Measurements from ENCODE around the gene VBP1. TPM values are rescaled to one million over a fixed set of nuclear protein-coding genes. Genes with fewer than 3 reads are reported as not detected.
"Not testable (repeated sequence)": the region's sequence is repeated elsewhere in the genome, so short reads cannot be mapped to it uniquely, and the experiment has no call there.

Gene VBP1
- total RNA-seq, 6 donors from 2014 or later = 6.0 to 36.1 (median 21.5) TPM

GRCh38 chrX:155266439-155266838 is 50.2 kb downstream of the VBP1 start:
- ATAC-seq (ENCODE audit: low FRiP score in 2 of 2) = no peak
- H3K4me1 ChIP-seq = peaks cover 0 to 10% (median 0%) of the 10 kb centered on the region in 4 donors
- H3K27ac ChIP-seq = no peak overlapping the region
- 88 to 90% methylated on average over 1 of the region's 1 CpG for WGBS, 2 donors
- H3K27me3 ChIP-seq = no peaks in the 10 kb centered on the region
- no peaks in the 10 kb centered on the region for H3K36me3 ChIP-seq
- DNase-seq = no peak
- TF ChIP-seq CTCF (IDR thresholded peaks at IDR 0.05) (no peak), POLR2A (IDR thresholded peaks at IDR 0.05) (no peak), EP300 (IDR thresholded peaks at IDR 0.05) (no peak)
- no peak overlapping the region for H3K4me3 ChIP-seq
- H3K9me3 ChIP-seq = peaks cover 0 to 3% (median 1%) of the 10 kb centered on the region in 4 donors

GRCh38 chrX:155267995-155268394 is 51.7 kb downstream of the VBP1 start:
- H3K27me3 ChIP-seq; ATAC-seq (ENCODE audit: low FRiP score in 2 of 2); H3K4me3 ChIP-seq; H3K9me3 ChIP-seq; H3K4me1 ChIP-seq; DNase-seq; H3K36me3 ChIP-seq; H3K27ac ChIP-seq: not testable (repeated sequence)
- 89 to 100% methylated on average over 1 of the region's 1 CpG for WGBS, 2 donors

- WGBS, 2 donors = 87 to 100% methylated on average over 1 of the region's 1 CpG
- TF ChIP-seq POLR2A (IDR thresholded peaks at IDR 0.05) = no peak
- no peak for TF ChIP-seq EP300 (IDR thresholded peaks at IDR 0.05)
- no peak for TF ChIP-seq CTCF (IDR thresholded peaks at IDR 0.05)
- TF ChIP-seq POLR2AphosphoS5 (IDR thresholded peaks at IDR 0.05) = no peak
- Histone ChIP-seq H3K4me3 (no peak overlapping the region), H3K36me3 (peaks cover 0 to 11% (median 0%) of the 10 kb centered on the region in 4 donors), H3K27me3 (no peaks in the 10 kb centered on the region), H3K27ac (no peak overlapping the region), H3K9me3 (peaks cover 0 to 6% (median 3%) of the 10 kb centered on the region in 4 donors), H3K4me1 (no peaks in the 10 kb centered on the region)
- ATAC-seq (ENCODE audit: low FRiP score in 2 of 2) (no peak), DNase-seq (no peak)
Observed at GRCh38 chrX:155270969-155271368, 54.7 kb downstream of the VBP1 start.

GRCh38 chrX:155279873-155280272 is 63.6 kb downstream of the VBP1 start:
- Histone ChIP-seq H3K27ac (no peak overlapping the region), H3K4me1 (no peaks in the 10 kb centered on the region), H3K9me3 (no peaks in the 10 kb centered on the region), H3K27me3 (no peaks in the 10 kb centered on the region), H3K36me3 (peaks cover 0 to 51% (median 2%) of the 10 kb centered on the region in 4 donors), H3K4me3 (no peak overlapping the region)
- DNase-seq = no peak
- 96 to 100% methylated on average over 1 of the region's 1 CpG for WGBS, 2 donors
- TF ChIP-seq CTCF (IDR thresholded peaks at IDR 0.05) (no peak), EP300 (IDR thresholded peaks at IDR 0.05) (no peak), POLR2AphosphoS5 (IDR thresholded peaks at IDR 0.05) (no peak), POLR2A (IDR thresholded peaks at IDR 0.05) (no peak)
- no peak for ATAC-seq (ENCODE audit: low FRiP score in 2 of 2)

Other genes starting within 250 kb of the VBP1 start
- 10 to 100 TPM in 5 of 6 donors, 1 to 10 TPM in 1; 4.3 to 47.1 (median 21.7) TPM for gene F8, start 193.7 kb upstream of the VBP1 start, total RNA-seq
- 10 to 100 TPM; 18.3 to 93.9 (median 50.2) TPM for gene FUNDC2, start 189.6 kb upstream of the VBP1 start, total RNA-seq
- 10 to 100 TPM in 2 of 6 donors, 1 to 10 TPM in 4; 4.4 to 14.9 (median 7.8) TPM for gene CMC4, start 145.3 kb upstream of the VBP1 start, total RNA-seq
- gene MTCP1, start 145.3 kb upstream of the VBP1 start, total RNA-seq = 10 to 100 TPM in 2 of 6 donors, 1 to 10 TPM in 4; 3.4 to 12.3 (median 8.0) TPM
- 10 to 100 TPM; 11.6 to 21.0 (median 16.1) TPM for gene BRCC3, start 145.0 kb upstream of the VBP1 start, total RNA-seq
- gene RAB39B, start 48.0 kb downstream of the VBP1 start, total RNA-seq = 1 to 10 TPM in 1 of 6 donors, under 1 TPM in 4, not detected in 1; 0.30 to 1.2 (median 0.44) TPM
- 10 to 100 TPM; 16.8 to 75.2 (median 45.1) TPM for gene CLIC2, start 118.2 kb downstream of the VBP1 start, total RNA-seq
- gene F8A2, start 165.6 kb downstream of the VBP1 start, total RNA-seq = 1 to 10 TPM in 2 of 6 donors, not detected in 4; 2.5 to 9.4 TPM
- 10 to 100 TPM in 4 of 6 donors, 1 to 10 TPM in 1, under 1 TPM in 1; 0.34 to 30.4 (median 18.0) TPM for gene F8A3, start 242.2 kb downstream of the VBP1 start, total RNA-seq